HEK293T (cell line): ENCODE results near the gene CSTF3.

Source experiments
- CTCF ChIA-PET: fragments of 350-600 bp; formaldehyde crosslinking; extraction: SDS; loops from one replicate; lab custom pipeline; 2021; ENCODE audit warnings: antibody characterized with exemption, inconsistent platforms; lab: Yijun Ruan, JAX
- POLR2A ChIA-PET: fragments of 350-600 bp; formaldehyde crosslinking; extraction: SDS; loops from one replicate; lab custom pipeline; 2020; ENCODE audit warnings: antibody characterized with exemption, inconsistent platforms; lab: Yijun Ruan, JAX
- DNase-seq: peaks from one replicate; pipeline ENCODE4 v3.0.0; 2012; ENCODE audit warnings: mixed read lengths; ENCODE audit errors: extremely low spot score
- ARNT ChIP-seq: fragments of 450-650 bp; IDR thresholded peaks from 2 replicates; pipeline ENCODE4 v1.6.1; 2017; ENCODE audit warnings: mild to moderate bottlenecking
- BHLHE40 ChIP-seq: fragments of 450-650 bp; IDR thresholded peaks from 2 replicates; pipeline ENCODE4 v1.6.1; 2016; ENCODE audit warnings: mild to moderate bottlenecking, moderate library complexity, borderline replicate concordance
- CTBP1 ChIP-seq: fragments of 450-650 bp; IDR thresholded peaks from 2 replicates; pipeline ENCODE4 v1.6.1; 2016; ENCODE audit warnings: borderline replicate concordance
- ELF4 ChIP-seq: fragments of 450-650 bp; IDR thresholded peaks from 2 replicates; pipeline ENCODE4 v1.6.1; 2017; ENCODE audit warnings: antibody characterized with exemption
- FOXA1 ChIP-seq: fragments of 450-650 bp; IDR thresholded peaks from 2 replicates; pipeline ENCODE4 v1.6.1; 2016; ENCODE audit warnings: mild to moderate bottlenecking
- FOXK2 ChIP-seq: fragments of 450-650 bp; IDR thresholded peaks from 2 replicates; pipeline ENCODE4 v1.6.1; 2016; ENCODE audit warnings: mild to moderate bottlenecking
- FOXM1 ChIP-seq: fragments of 450-650 bp; IDR thresholded peaks from 2 replicates; pipeline ENCODE4 v1.6.1; 2017; ENCODE audit warnings: mild to moderate bottlenecking, borderline replicate concordance
- HDGF ChIP-seq: fragments of 450-650 bp; IDR thresholded peaks from 2 replicates; pipeline ENCODE4 v1.6.1; 2017; ENCODE audit warnings: antibody characterized with exemption, borderline replicate concordance
- L3MBTL2 ChIP-seq: fragments of 450-650 bp; conservative IDR thresholded peaks from 2 replicates; pipeline ENCODE4 v1.6.1; 2016; ENCODE audit warnings: mild to moderate bottlenecking
- LEF1 ChIP-seq: fragments of 450-650 bp; IDR thresholded peaks from 2 replicates; pipeline ENCODE4 v1.6.1; 2017; ENCODE audit warnings: mild to moderate bottlenecking, borderline replicate concordance
- NFRKB ChIP-seq: fragments of 450-650 bp; IDR thresholded peaks from 2 replicates; pipeline ENCODE4 v1.6.1; 2016; ENCODE audit warnings: mild to moderate bottlenecking, moderate library complexity
- PKNOX1 ChIP-seq: fragments of 450-650 bp; IDR thresholded peaks from 2 replicates; pipeline ENCODE4 v1.6.1; 2016
- SP1 ChIP-seq: fragments of 450-650 bp; IDR thresholded peaks from 2 replicates; pipeline ENCODE4 v1.6.1; 2017
- SUZ12 ChIP-seq: fragments of 450-650 bp; IDR thresholded peaks from 2 replicates; pipeline ENCODE4 v1.6.1; 2016; ENCODE audit warnings: mild to moderate bottlenecking
- TARDBP ChIP-seq: fragments of 450-650 bp; IDR thresholded peaks from 2 replicates; pipeline ENCODE4 v1.6.1; 2016
- ZNF384 ChIP-seq: fragments of 450-650 bp; IDR thresholded peaks from 2 replicates; pipeline ENCODE4 v1.6.1; 2016

CSTF3 gene

DNA sequence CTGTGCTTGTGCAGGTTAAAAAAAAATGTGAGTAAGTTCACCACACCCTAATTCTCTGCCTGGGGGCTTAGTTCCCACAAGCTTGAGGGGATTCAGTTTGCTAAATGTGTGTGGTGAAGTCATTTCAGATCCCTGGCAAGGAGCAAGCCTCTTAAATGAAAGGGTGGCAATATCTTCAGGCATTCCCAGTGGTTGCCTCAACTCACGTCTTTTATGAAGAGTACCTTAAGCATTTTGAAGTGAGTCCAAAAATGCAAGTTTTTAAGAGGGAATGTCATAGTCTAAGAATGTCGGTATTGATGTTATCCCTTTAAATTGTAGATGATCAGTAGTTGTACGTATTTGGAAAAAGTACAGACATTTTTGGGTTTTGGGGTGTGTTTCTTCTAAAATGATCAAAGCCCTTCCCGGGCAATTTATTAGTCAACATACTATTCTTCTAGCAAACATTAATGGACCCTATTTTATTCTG, 117.0 kb downstream of the CSTF3 start:
- POLR2A ChIA-PET, result no interaction called here
- no peak for DNase-seq
- CTCF ChIA-PET, result interaction anchor here (1.4 kb wide), 1 partner anchor 20 kb away, joined by 3 read pairs; no protein-coding TSS in a partner anchor
- no peak for TF ChIP-seq ELF4
- no peak for TF ChIP-seq FOXA1
- no peak for TF ChIP-seq PKNOX1
- no peak for TF ChIP-seq SUZ12
- no peak for TF ChIP-seq BHLHE40
- TF ChIP-seq ZNF384, result no peak
- TF ChIP-seq LEF1, result no peak
- no peak for TF ChIP-seq L3MBTL2
- no peak for TF ChIP-seq CTBP1
- TF ChIP-seq ARNT, result no peak

DNA sequence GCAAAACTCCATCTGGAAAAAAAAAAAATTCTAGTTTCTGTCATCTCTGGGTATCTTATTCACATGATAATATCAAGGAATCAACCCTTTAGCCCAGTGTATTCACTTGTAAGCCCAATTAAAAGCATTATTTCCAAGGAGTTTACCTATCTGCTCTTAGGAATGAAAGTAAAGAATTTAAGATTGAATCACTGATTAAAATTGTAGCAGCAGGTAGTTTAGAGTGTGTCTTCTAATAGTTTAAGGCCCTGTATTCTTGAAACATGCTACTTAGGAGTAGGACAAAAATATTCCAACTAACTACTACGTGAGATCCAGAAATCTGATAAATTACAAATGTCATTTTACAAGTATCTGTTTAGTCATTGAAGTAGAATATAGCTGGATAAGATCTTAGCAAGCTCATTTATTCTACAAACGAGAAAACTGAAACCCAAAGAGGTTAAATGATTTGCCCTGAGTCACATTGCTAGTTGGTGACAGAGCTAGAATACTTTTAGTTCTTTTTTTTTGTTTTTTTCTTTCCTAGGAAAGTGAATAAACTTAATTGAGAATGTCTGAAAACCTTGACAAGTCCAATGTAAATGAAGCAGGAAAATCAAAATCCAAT, 118.0 kb downstream of the CSTF3 start:
- ChIA-PET CTCF (interaction anchor here (0.7 kb wide), 1 partner anchor 150 kb away, joined by 3 read pairs; no protein-coding TSS in a partner anchor), POLR2A (no interaction called here)
- no peak for TF ChIP-seq LEF1
- TF ChIP-seq FOXK2, result no peak
- no peak for TF ChIP-seq CTBP1
- no peak for TF ChIP-seq ELF4
- no peak for DNase-seq

DNA sequence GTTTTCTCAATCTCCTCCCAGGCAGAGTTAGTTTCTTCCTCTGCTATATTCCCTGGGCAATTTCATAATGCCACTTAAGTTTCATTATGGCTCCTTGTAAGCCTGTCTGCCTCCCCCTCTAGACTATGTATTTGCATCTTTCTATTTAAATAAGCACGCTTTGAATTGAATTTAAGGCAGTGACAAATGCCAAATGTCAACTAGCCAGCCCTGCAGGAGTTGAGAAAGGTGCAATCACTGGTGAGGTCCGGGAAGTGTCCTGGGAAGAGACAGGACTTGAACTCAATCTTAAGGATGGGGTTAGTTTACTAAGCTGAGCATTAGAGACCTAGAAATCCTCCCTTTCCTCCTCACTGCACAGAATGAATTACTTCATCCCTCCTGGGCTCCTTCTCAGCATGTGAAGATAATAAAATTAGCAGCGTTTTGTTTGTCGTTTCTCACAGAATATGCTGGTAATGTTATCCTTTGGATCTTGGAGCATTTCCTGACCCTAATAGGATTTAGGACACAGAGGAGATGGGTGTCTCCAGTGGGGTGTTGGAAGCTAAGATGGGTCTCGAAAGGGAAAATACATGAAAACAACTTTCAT, 120.3 kb downstream of the CSTF3 start:
- POLR2A ChIA-PET, result interaction anchor here (3.5 kb wide), 1 partner anchor 25 kb away, joined by 29 read pairs; the partner anchor contains the start of gene DEPDC7

GRCh38 chr11:33040033-33040861, 121.0 kb downstream of the CSTF3 start:
- ChIA-PET POLR2A (interaction anchor here (0.6 to 3.5 kb wide), 13 partner anchors 10 to 697 kb away, joined by 3 to 29 read pairs (median 4); partner anchors contain the start of gene DEPDC7), CTCF (interaction anchor here (1.0 kb wide), 1 partner anchor 25 kb away, joined by 3 read pairs; no protein-coding TSS in a partner anchor)
- TF ChIP-seq LEF1 (no peak), L3MBTL2 (peak; percentile 83; the same call in 1 of the 2 replicates), TARDBP (no peak), BHLHE40 (no peak), HDGF (no peak), FOXM1 (no peak), ZNF384 (no peak)
- DNase-seq, result no peak

More for the DNA sequence above, 120.3 kb downstream of the CSTF3 start:
- no peak for TF ChIP-seq NFRKB
- TF ChIP-seq HDGF, result no peak
- no peak for TF ChIP-seq BHLHE40
- no peak for TF ChIP-seq L3MBTL2
- no peak for TF ChIP-seq ARNT
- TF ChIP-seq FOXA1, result no peak
- TF ChIP-seq TARDBP, result no peak
- TF ChIP-seq ELF4, result no peak
- no peak for TF ChIP-seq SUZ12
- CTCF ChIA-PET, result no interaction called here
- DNase-seq, result peak; percentile 24

DNA sequence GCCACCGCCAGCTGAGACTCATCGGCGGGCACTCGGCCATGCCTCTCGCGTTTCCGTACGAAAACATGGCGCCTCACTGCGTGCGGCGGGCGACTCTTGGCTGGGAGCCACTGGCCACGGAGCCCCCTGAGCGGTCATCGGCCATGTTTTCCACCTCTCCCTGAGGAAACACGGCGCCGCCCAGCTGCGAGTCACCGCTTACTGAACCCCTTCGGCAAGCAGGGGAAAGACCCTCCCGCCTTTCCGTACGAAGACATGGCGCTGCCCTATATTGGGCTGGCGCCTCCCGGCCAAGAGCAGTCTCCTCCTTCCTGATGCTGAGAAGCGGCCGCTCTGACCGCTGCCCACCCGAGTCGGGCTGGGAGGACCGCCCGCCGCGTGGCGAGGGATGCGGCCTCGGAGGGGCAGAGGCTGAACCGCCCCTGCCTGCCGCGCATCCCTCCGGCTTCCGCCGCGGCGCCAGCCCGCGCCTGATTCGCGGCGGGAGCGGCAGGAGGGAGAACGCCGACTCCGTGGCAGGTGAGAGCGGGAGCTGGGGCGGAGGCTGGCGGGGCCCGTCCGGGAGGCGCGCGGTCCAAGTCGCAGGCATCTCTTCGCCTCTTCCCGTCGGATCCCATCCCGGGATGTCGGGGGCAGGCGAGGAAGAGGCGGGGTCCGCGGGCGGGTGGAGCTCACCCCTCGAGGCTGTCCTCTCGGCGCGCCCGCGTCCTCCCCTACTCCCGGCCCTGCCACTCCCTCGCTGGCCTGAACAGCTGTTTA, 121.8 kb downstream of the CSTF3 start, which contains the start of gene TCP11L1:
TSS of gene TCP11L1 (plus strand) at position 299 of the 759 bp plus-strand sequence. CDS start 4,202 bp downstream, outside the sequence.
- DNase-seq, result peak; percentile 81
- ChIA-PET POLR2A (interaction anchor here (0.6 to 3.5 kb wide), 17 partner anchors 8 to 698 kb away, joined by 3 to 29 read pairs (median 4); partner anchors contain the start of gene DEPDC7), CTCF (interaction anchor here (0.6 to 1.0 kb wide), 2 partner anchors 13 to 26 kb away, joined by 3 read pairs; no protein-coding TSS in a partner anchor)
- TF ChIP-seq TARDBP (no peak), SUZ12 (no peak), HDGF (0 out of 2 replicates have a peak, but pooled peaks have one; percentile 38)

DNA sequence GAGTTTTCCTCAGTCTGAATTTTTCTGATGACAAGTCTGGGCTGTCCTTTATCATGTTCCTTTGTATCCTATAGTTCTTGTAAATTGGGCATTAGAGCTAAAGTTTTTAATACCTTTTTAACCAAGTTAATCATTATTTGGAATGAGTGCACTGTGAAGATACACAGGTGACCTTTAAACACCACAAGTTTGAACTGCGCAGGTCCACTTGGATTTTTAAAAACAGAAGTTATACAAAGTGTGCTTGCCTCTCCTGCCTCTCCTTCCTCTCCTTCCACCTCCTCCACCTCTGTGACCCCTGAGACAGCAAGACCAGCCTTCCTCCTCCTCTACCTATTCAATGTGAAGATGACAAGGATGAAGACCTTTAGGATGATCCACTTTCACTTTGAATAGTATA, 126.3 kb downstream of the CSTF3 start:
- no peak for DNase-seq
- ChIA-PET CTCF (no interaction called here), POLR2A (no interaction called here)
- TF ChIP-seq LEF1 (no peak), FOXA1 (no peak), SP1 (no peak), FOXK2 (no peak), NFRKB (no peak), TARDBP (no peak)
